HL-60 (cell line): ENCODE data around the gene CAMKK1.

Source experiments
- GABPA ChIP-seq: IDR thresholded peaks from 2 replicates; pipeline ENCODE4 v1.6.1; 2012; ENCODE audit warnings: low read depth
- POLR2AphosphoS5 ChIP-seq: IDR thresholded peaks from 2 replicates; pipeline ENCODE4 v1.6.1; 2012; ENCODE audit warnings: low read depth
- SPI1 ChIP-seq: IDR thresholded peaks from 2 replicates; pipeline ENCODE4 v1.6.1; 2012; ENCODE audit warnings: low read depth, mild to moderate bottlenecking, borderline replicate concordance
- TF ChIP-seq, protein P1 (sequence below): IDR thresholded peaks from one replicate; pipeline ENCODE4 v1.5.1; 2011; ENCODE audit warnings: low read length, control low read depth, inconsistent platforms; ENCODE audit not compliant: insufficient read depth
- TF ChIP-seq, protein P2 (sequence below): IDR thresholded peaks from 2 replicates; pipeline ENCODE4 v1.6.1; 2012; ENCODE audit warnings: low read depth; ENCODE audit not compliant: insufficient replicate concordance

DNA sequence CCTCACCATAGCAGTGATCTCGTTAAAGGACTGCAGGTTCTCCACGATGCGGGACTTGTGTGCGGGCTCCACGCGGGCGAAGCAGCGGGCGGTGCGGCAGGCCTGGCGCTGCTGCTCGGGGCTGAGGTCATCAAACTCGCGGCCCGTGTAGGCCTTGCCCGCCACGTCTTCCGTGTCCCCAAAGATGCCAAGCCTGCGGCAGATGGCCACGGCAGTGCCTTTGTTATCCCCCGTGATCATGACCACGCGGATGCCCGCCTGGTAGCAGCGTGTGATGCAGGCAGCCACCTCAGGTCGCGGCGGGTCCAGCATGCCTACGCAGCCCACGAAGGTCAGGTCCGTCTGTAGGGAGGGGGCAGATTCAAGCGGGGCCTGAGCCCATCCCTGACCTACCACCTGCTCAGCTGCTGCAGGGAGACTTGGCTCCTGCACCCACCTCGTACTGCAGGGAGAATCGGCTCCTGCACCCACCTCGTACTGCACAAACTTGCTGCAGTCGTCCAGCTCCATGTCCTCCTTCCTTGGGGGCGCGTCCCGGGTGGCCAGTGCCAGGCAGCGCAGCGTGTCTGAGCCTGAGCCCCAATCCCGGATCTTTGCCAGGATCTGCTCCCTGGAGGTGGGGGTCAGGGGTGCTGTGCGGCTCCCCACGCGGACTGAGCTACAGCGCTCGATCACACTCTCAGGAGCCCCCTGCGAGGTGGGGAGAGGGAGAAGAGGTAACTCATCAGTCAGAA lies 48.3 kb upstream of the CAMKK1 start:
- TF ChIP-seq, protein P1, sequence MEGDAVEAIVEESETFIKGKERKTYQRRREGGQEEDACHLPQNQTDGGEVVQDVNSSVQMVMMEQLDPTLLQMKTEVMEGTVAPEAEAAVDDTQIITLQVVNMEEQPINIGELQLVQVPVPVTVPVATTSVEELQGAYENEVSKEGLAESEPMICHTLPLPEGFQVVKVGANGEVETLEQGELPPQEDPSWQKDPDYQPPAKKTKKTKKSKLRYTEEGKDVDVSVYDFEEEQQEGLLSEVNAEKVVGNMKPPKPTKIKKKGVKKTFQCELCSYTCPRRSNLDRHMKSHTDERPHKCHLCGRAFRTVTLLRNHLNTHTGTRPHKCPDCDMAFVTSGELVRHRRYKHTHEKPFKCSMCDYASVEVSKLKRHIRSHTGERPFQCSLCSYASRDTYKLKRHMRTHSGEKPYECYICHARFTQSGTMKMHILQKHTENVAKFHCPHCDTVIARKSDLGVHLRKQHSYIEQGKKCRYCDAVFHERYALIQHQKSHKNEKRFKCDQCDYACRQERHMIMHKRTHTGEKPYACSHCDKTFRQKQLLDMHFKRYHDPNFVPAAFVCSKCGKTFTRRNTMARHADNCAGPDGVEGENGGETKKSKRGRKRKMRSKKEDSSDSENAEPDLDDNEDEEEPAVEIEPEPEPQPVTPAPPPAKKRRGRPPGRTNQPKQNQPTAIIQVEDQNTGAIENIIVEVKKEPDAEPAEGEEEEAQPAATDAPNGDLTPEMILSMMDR = no peak
- no peak for TF ChIP-seq POLR2AphosphoS5
- no peak for TF ChIP-seq GABPA
- TF ChIP-seq, protein P2, sequence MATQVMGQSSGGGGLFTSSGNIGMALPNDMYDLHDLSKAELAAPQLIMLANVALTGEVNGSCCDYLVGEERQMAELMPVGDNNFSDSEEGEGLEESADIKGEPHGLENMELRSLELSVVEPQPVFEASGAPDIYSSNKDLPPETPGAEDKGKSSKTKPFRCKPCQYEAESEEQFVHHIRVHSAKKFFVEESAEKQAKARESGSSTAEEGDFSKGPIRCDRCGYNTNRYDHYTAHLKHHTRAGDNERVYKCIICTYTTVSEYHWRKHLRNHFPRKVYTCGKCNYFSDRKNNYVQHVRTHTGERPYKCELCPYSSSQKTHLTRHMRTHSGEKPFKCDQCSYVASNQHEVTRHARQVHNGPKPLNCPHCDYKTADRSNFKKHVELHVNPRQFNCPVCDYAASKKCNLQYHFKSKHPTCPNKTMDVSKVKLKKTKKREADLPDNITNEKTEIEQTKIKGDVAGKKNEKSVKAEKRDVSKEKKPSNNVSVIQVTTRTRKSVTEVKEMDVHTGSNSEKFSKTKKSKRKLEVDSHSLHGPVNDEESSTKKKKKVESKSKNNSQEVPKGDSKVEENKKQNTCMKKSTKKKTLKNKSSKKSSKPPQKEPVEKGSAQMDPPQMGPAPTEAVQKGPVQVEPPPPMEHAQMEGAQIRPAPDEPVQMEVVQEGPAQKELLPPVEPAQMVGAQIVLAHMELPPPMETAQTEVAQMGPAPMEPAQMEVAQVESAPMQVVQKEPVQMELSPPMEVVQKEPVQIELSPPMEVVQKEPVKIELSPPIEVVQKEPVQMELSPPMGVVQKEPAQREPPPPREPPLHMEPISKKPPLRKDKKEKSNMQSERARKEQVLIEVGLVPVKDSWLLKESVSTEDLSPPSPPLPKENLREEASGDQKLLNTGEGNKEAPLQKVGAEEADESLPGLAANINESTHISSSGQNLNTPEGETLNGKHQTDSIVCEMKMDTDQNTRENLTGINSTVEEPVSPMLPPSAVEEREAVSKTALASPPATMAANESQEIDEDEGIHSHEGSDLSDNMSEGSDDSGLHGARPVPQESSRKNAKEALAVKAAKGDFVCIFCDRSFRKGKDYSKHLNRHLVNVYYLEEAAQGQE = no peak
- no peak for TF ChIP-seq SPI1
